HuH-7.5 (cell line): ENCODE measurements around the gene COX6B2.

Experiments
- DNase-seq: peaks from one replicate; pipeline ENCODE4 v3.0.0; 2011; ENCODE audit warnings: low spot score

The COX6B2 gene

GRCh38 chr19:55311797-55312196, 42.7 kb downstream of the COX6B2 start:
- no peak for DNase-seq

DNA sequence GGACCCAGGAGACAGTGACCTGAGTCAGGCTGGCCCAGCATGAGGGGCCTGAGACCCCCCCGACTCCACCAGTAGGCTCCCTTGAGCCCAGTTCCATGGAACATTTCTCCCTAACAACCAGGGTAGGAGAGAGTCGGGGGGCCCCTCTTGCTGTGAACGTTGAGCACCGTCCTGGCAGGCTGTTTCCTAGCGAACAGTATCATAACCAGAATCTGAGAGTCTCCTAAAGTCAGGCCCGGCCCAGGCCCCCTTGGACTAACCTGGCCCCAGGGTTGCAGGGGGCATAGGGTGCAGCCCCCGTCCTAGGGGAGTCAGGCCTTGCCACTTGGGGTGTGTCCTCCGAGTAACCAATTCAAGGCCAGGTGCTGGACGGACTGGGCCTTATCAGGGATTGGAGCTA, 43.1 kb downstream of the COX6B2 start:
- DNase-seq = no peak

- DNase-seq = no peak
Observed at GRCh38 chr19:55310498-55310897, 44.0 kb downstream of the COX6B2 start.

DNA sequence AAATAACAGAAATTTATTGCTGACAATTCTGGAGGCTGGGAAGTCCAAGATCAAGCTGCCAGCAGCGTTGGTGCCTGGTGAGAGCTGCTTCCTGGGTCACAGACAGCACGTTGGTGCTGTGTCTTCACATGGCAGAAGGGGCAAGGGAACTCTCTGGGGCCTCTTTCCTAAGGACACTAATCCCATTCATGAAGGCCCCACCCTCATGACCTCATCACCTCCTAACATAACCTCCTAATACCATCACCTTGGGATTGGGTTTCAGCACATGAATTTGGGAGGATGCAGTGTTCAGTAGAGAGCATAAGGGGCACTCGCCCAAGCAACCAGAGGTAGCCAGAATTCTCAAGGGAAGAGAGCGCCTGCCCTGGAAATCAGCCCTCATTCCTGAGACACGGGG, 45.1 kb downstream of the COX6B2 start:
- DNase-seq = no peak

DNA sequence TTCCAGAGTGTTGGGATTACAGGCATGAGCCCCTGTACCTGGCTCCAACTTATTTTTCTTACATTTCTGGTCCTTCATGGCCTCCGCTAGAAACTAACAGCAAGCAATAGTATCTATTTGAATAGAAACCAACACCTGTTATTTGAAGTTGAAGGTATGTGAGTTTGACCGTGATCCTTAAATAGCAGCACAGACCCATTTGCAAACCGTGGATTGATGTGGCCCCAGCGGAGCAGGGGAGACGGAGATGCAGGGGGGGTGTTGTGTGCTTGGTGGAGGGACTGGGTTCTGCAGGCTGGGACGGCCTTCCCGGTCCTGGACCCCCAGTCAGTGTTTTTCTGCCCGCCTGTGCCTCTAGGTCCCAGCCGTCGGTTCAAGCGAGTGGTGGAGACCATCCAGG, 46.2 kb downstream of the COX6B2 start:
- no peak for DNase-seq

GRCh38 chr19:55306712-55307111, 47.8 kb downstream of the COX6B2 start:
- no peak for DNase-seq

DNA sequence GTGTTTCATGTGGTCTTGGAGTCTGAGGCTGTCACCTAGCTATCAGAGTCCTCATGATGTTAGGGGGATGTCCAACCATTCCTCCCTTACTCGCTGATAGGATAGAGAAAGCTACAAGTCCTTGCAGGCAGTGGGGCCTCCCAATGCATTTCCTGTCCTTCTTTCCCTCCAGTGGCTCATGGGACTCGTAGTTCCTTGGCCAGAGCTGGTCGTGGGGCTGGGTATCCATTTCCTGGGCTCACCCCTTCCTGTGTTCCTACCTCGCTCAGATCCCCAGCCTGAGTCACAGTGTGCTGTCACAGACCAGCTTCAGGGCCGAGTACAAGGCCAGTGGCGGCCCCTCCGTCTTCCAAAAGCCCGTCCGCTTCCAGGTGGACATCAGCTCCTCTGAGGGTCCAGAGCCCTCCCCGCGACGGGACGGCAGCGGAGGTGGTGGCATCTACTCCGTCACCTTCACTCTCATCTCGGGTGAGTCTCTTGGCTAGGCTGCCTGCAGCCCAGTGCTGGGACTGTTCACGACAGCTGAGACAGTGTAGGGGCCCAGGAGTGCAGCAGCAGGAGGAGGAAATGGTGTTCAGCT, 48.4 kb downstream of the COX6B2 start:
- DNase-seq = no peak

DNA sequence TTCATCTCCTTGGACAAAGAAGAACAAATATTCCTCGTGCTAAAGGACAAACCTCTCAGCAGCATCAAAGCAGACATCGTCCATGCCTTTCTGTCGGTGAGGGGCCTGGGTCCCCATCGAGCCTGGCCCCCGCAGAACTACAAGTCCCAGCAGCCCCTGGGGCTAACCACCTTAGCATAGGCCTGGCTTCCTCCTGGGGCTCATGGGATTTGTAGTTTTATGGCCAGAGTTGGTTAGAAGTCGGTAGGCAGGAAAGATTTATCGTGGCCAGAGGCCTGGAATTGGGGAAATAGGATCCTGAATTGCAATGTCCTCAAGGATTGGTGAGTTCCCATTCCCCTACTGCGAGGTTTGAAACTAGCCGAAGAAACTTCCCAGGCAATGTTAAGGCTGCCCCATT, 49.0 kb downstream of the COX6B2 start:
- DNase-seq = peak; percentile 77

DNA sequence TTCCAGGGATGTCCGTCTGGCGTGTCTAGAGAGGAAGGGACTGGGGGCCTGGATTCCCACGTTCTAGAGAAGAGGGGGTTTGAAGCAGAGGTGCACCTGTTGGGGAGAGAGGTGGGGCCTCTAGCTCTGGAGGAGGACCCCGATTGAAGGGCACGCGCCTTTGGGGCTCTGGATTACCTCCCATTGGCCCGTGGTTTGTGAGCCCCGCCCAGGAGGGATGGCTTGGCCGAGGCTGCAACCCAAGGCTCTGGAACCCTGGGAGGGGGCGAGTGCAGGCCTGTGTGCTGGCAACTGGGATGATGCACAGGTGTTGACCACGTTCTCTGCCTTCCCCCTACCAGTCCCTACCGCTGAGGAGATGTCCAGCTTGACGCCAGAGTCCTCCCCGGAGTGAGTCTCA, 49.5 kb downstream of the COX6B2 start:
- no peak for DNase-seq

- DNase-seq = peak; percentile 76
Observed at GRCh38 chr19:55304279-55304978, 50.1 kb downstream of the COX6B2 start.

DNA sequence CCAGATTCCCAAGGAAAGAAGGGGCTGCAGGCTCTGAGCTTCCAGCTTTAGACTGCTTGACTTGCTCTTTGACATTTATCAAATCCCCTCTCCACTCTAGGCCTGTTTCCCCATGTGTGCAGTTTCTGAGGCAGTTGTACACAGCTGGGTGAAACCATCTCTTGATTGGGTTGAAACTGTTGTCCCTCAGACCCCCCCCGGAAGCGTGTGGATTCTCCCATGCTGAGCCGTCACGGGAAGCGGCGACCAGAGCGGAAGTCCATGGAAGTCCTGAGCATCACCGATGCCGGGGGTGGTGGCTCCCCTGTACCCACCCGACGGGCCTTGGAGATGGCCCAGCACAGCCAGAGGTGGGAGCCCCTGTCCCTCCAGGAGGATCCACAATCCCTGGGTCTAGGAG, 51.0 kb downstream of the COX6B2 start:
- no peak for DNase-seq

DNA sequence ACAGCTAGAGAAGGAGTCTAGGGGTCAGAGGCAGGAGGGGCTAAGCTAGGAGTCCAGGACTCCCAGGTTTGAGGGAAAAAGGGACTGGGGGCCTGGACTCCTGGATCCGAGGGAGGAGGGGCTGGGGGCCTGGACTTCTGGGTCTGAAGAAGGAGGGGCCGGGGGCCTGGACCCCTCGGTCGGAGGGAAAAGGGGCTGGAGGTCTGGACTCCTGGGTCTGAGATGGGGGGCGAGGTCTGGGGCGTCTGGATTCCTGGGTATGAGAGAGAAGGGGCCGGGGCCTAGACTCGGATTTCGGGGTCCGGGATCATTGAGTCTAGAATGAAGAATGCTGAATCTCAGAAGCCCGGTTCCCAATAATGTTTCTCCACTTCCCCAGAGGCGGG, 52.2 kb downstream of the COX6B2 start:
- no peak for DNase-seq

DNA sequence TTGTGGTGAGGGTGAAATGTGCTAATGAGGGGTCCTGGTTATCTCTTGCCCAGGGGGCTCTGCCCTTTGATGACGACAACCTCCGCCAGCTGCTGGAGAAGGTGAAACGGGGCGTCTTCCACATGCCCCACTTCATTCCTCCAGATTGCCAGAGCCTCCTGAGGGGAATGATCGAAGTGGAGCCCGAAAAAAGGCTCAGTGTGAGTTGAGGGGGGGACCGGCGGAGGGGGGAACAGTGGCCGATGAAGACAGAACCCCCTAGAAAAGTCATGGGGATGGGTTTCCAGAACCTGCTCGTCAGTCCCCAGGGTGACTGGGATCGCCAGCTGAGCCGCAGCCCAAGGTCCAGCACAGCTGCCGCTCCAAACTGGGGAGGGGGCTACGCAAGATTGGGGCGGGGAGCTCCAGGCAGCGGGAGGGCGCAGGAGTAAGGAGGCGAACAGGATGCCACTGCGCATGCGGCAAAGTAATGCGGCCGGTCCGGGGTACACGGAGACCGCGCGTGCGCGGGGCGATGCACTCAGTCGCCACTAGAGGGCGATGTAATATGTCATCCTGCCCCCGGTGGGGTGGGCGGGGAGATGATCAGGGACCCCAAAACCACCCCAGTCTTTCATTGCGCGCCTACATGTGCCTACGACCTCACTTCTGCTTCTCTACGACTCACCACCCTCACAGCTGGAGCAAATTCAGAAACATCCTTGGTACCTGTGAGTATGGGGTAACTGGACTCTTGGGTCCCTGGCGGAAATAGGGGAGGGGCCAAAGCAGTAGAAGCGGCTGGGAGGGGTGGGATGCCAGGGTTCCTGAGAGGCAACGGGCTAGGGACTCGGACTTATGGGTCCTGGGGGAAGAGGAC, 52.8 kb downstream of the COX6B2 start:
- DNase-seq = peak; percentile 100

DNA sequence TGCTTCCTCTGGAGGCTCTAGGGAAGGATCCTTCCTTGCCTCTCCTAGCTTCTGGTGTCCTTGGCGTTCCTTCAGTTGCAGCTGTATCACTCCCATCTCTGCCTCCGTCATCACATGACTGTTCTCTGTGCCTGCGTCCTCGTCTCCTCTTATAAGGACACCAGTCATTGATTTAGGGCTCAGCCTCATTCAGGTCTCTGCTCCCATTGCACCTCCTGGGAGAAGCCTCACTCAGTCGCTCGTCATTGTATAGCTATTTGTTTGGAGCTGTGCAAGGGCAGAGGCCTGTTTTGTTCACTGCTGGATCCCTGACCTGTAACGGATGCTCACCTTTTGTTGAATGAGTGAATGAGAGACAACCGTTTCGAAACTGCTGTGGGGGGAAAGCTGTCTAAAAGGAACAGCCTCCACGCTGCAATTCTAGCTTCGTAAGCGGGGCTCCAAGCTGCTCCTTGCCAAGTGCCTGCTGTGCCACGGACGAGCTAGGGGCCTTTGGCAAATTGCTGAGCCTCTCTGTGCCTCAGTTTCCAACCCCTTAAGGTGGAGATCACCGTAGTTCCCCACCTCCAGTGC, 53.5 kb downstream of the COX6B2 start:
- no peak for DNase-seq

DNA sequence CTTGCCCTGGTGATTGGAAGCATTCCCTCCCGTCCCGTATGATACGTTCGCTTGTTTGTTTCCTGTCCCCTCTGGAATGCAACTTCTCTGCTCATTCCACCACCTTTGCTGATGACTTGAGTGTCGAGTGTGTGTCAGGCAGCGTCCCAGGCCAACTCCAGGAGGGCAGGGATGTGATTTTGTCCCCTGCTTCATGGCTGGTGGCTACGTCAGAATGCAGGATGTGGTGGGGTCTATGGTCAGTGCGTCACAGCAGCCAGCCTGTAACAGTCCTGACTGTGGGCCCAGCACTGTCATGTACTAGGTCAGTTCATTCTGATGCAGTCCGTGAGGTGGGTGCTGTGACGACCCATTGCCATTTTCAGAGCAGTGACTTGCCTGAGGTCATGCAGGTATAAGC, 54.5 kb downstream of the COX6B2 start:
- DNase-seq = no peak
